B cell (primary cell): Measurements from ENCODE around the gene SLC35E1. TPM values are rescaled to one million over a fixed set of nuclear protein-coding genes. Genes with fewer than 3 reads are reported as not detected.
A peak's percentile ranks its signal among the peaks of the same experiment; 100 is the strongest.

ENCODE experiments used
- ATAC-seq: fragments of 200-7000 bp; cut with Tn5 transposase; one replicate; pipeline ENCODE4 v1.10.0; 2021; ENCODE audit warnings: low read depth, mild to moderate bottlenecking, moderate number of reproducible peaks, moderate library complexity
- CTCF ChIA-PET: fragments of 350-600 bp; sonication (Branson Sonifier 250); formaldehyde crosslinking; loops from one replicate; lab custom pipeline; 2021; ENCODE audit warnings: antibody characterized with exemption, inconsistent platforms; lab: Charles Lee
- POLR2A ChIA-PET: fragments of 350-600 bp; sonication (Branson Sonifier 250); formaldehyde crosslinking; loops from one replicate; lab custom pipeline; 2021; ENCODE audit warnings: antibody characterized with exemption; lab: Charles Lee
- DNase-seq: peaks from one replicate; pipeline ENCODE4 v3.0.0; 2013
- H2AFZ ChIP-seq: 2 replicates; pipeline ENCODE4 v1.6.1; 2012; ENCODE audit warnings: mild to moderate bottlenecking, low read depth, low read length; ENCODE audit not compliant: insufficient read depth, poor library complexity, severe bottlenecking
- H3K27ac ChIP-seq, 2 donors: 1 replicate in 1 of 2; 2 replicates in 1 of 2; pipeline ENCODE4 v1.5.1; 2012 to 2013; ENCODE audit warnings: low read length in 2 of 2, mild to moderate bottlenecking in 2 of 2, moderate library complexity in 1 of 2
- H3K27me3 ChIP-seq, 4 experiments: fragments of 200-600 bp in 1 of 4; sonication (generic) in 1 of 4; replicated peaks in 1 of 4; 1 replicate in 2 of 4; 2 replicates in 2 of 4; pipeline versions ENCODE4 v1.6.1 to v1.7.0; 2013 to 2016; ENCODE audit warnings: low read length in 3 of 4, mild to moderate bottlenecking in 2 of 4, mixed read lengths in 1 of 4, moderate library complexity in 1 of 4; ENCODE audit not compliant: insufficient read depth in 4 of 4, control insufficient read depth in 3 of 4; ENCODE audit errors: control extremely low read depth in 1 of 4
- H3K36me3 ChIP-seq, 2 experiments: replicated peaks in 1 of 2; 1 replicate in 1 of 2; 2 replicates in 1 of 2; pipeline versions ENCODE4 v1.6.1 to v1.7.1; 2013; ENCODE audit warnings: low read length in 1 of 2; ENCODE audit not compliant: insufficient read depth in 2 of 2, control insufficient read depth in 1 of 2; ENCODE audit errors: control extremely low read depth in 1 of 2, extremely low read depth in 1 of 2
- H3K4me1 ChIP-seq, 2 donors: fragments of 200-600 bp in 1 of 2; sonication (generic) in 1 of 2; 1 replicate in 1 of 2; 2 replicates in 1 of 2; pipeline versions ENCODE4 v1.5.1 to v1.6.1; 2013 to 2017; ENCODE audit warnings: low read length in 2 of 2; ENCODE audit not compliant: control insufficient read depth in 2 of 2, insufficient read depth in 2 of 2
- H3K4me2 ChIP-seq: replicated peaks from 2 replicates; pipeline ENCODE3; 2012; ENCODE audit warnings: mild to moderate bottlenecking, low read depth, low read length; ENCODE audit not compliant: poor library complexity, severe bottlenecking
- H3K4me3 ChIP-seq, 5 experiments: fragments of 200-600 bp in 1 of 5; sonication (generic) in 1 of 5; 1 replicate in 3 of 5; 2 replicates in 2 of 5; pipeline versions ENCODE4 v1.5.1 to v1.7.0; 2011 to 2016; ENCODE audit warnings: low read length in 4 of 5, mild to moderate bottlenecking in 4 of 5, low read depth in 2 of 5, control low read depth in 1 of 5, moderate library complexity in 1 of 5; ENCODE audit not compliant: insufficient read depth in 1 of 5; ENCODE audit errors: control extremely low read depth in 1 of 5, extremely low read depth in 1 of 5
- H3K79me2 ChIP-seq: fragments of 200-600 bp; sonication (generic); one replicate; pipeline ENCODE4 v1.6.0; 2016; ENCODE audit warnings: low read length; ENCODE audit not compliant: control insufficient read depth, insufficient read depth
- H3K9ac ChIP-seq: fragments of 200-600 bp; sonication (generic); 2 replicates; pipeline ENCODE4 v1.6.1; 2017; ENCODE audit warnings: mild to moderate bottlenecking, low read length, moderate library complexity
- H3K9me3 ChIP-seq, 3 donors: one replicate each; pipeline versions ENCODE4 v1.6.1 to v1.7.1; 2013; ENCODE audit warnings: low read length in 2 of 3; ENCODE audit not compliant: control insufficient read depth in 2 of 3, insufficient read depth in 1 of 3; ENCODE audit errors: control extremely low read depth in 1 of 3
- H4K20me1 ChIP-seq: 2 replicates; pipeline ENCODE4 v1.6.0; 2012; ENCODE audit warnings: mild to moderate bottlenecking, low read length; ENCODE audit not compliant: insufficient read depth, control insufficient read depth, poor library complexity, severe bottlenecking
- H3K27ac Mint-ChIP-seq: one replicate; pipeline ENCODE4 v1.8.0; 2021; ENCODE audit warnings: mixed read lengths
- H3K27me3 Mint-ChIP-seq: one replicate; pipeline ENCODE4 v1.8.0; 2021; ENCODE audit warnings: mixed read lengths
- H3K4me1 Mint-ChIP-seq: one replicate; pipeline ENCODE4 v1.8.0; 2021; ENCODE audit warnings: mixed read lengths
- H3K4me3 Mint-ChIP-seq: one replicate; pipeline ENCODE4 v1.8.0; 2021; ENCODE audit warnings: mixed read lengths
- H3K9me3 Mint-ChIP-seq: one replicate; pipeline ENCODE4 v1.8.0; 2022; ENCODE audit warnings: mixed read lengths; ENCODE audit not compliant: insufficient read depth
- CTCF ChIP-seq: fragments of 200-600 bp; IDR thresholded peaks from one replicate; pipeline ENCODE4 v1.8.0; 2022; ENCODE audit warnings: antibody characterized with exemption, mild to moderate bottlenecking
- EZH2 ChIP-seq: IDR thresholded peaks from 2 replicates; pipeline ENCODE4 v1.6.1; 2012; ENCODE audit warnings: borderline replicate concordance, low read depth, mild to moderate bottlenecking, moderate library complexity, low read length; ENCODE audit not compliant: insufficient read depth, poor library complexity, severe bottlenecking
- WGBS: methylation state at CpG from one replicate; pipeline ENCODE4 v1.1.5; 2013; ENCODE audit warnings: missing lambda C conversion rate; ENCODE audit not compliant: insufficient coverage; 5-methylcytosine and 5-hydroxymethylcytosine counted together
- intact Hi-C: fragments of 100-400 bp; cut with micrococcal nuclease; formaldehyde crosslinking; loops from one replicate; pipeline ENCODE4 v1.10.0; 2022
- polyA plus RNA-seq: library from polyadenylated mRNA; depleted of rRNA; stranded (reverse); fragments of >200 nt; gene quantifications from 2 replicates; pipeline ENCODE4 v1.2.3, GENCODE V29; 2012
- total RNA-seq, 2 donors: library from RNA; stranded (reverse); fragments of 120-200 nt in 1 of 2; gene quantifications; 1 replicate in 1 of 2; 2 replicates in 1 of 2; pipeline versions ENCODE4 v1.2.3 to v1.2.4, GENCODE V29; 2013 to 2022

Gene SLC35E1
- total and polyA plus RNA-seq, 2 donors (not counting 1 experiment from before 2014, with no cell fraction given) = 23.4 to 46.8 TPM

DNA sequence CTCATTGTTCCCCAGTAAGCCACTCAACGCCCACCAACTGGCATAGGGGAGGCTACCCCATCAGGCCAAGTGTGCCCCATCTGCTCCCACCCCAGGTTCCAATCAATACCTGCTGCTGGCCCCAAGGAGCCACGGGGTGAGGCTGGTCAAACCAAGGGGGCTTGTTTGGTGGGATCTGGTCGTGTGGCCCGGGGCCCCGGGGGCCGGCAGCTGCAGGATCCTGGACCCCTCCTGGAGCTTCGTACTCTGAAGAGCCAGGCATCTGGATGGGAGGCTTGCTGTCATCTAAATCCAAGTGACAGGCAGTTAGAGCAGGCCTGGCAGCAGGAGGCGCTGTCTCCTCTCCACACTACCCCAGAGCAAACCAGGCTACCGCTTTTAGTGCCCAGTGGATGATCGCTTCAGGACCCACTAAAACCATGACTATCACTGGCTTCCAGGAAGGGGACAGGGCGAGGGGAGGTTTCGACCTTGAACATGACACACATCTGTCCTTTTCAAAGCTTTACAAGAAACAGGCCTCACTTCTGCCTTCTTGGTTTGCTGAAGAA lies 44.2 kb downstream of the SLC35E1 start:
- no peak overlapping the region for H3K4me2 ChIP-seq
- ChIA-PET POLR2A (interaction anchor here (0.5 to 0.6 kb wide), 2 partner anchors 9 to 1436 kb away, joined by 6 to 7 read pairs; no protein-coding TSS in a partner anchor), CTCF (interaction anchor here (0.6 to 1.3 kb wide), 7 partner anchors 13 to 370 kb away, joined by 3 to 5 read pairs (median 3); partner anchors contain the start of gene SMIM7)
- H3K27ac ChIP-seq = no peak overlapping the region
- Mint-ChIP-seq H3K27ac (no peak overlapping the region), H3K9me3 (no peaks in the 10 kb centered on the region), H3K4me3 (no peak overlapping the region), H3K27me3 (no peaks in the 10 kb centered on the region), H3K4me1 (no peaks in the 10 kb centered on the region)
- no peaks in the 10 kb centered on the region for H3K9me3 ChIP-seq
- peaks cover 13% of the 10 kb centered on the region for H3K79me2 ChIP-seq
- no peaks in the 10 kb centered on the region for H3K27me3 ChIP-seq
- peak; percentile 53 for DNase-seq
- H2AFZ ChIP-seq = no peak overlapping the region
- TF ChIP-seq CTCF = peak; percentile 43
- no peak for TF ChIP-seq EZH2
- peaks cover 0 to 93% of the 10 kb centered on the region in 2 experiments for H3K36me3 ChIP-seq
- intact Hi-C loops = no loop called here
- H4K20me1 ChIP-seq = peaks cover 46% of the 10 kb centered on the region
- H3K4me3 ChIP-seq = no peak overlapping the region
- no peaks in the 10 kb centered on the region for H3K4me1 ChIP-seq
- 95% methylated on average over 10 of the region's 12 CpGs for WGBS
- ATAC-seq = peak; percentile 33
- no peak overlapping the region for H3K9ac ChIP-seq

DNA sequence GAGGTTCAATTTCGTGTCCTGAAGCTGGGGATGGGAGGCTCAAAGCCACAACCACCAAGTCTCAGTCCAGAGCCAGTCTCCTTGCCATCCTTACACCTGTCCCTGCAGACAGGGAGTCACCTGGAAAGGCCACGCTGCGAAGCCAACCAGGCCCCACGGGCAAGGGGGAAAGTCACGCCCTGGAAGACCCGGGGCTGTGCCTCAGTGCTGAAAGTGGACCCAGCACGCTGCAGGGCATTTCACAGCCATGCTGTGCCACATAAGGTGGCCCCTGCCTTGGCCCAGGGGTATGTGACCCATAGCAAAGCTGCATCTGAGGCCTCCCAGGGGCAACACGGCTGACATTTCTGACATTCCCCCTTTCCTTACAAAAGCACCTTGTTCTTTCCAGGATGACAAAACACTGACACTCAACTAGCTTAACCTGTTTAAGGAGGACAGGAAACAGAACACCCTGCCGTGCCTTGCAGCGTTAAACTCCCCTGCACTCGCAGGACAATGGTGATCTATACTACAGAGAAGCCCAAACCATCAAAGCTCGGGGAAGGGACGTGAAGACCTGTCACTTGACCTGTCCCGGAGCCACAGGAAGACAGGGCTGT lies 44.8 kb downstream of the SLC35E1 start:
- H3K27me3 Mint-ChIP-seq = no peaks in the 10 kb centered on the region
- peaks cover 0 to 93% of the 10 kb centered on the region in 2 experiments for H3K36me3 ChIP-seq
- ChIA-PET POLR2A (no interaction called here), CTCF (interaction anchor here (0.6 to 1.2 kb wide), 4 partner anchors 86 to 370 kb away, joined by 3 to 5 read pairs (median 3); partner anchors contain the start of gene SMIM7)
- H3K27ac Mint-ChIP-seq = no peak overlapping the region
- H2AFZ ChIP-seq = no peak overlapping the region
- no peaks in the 10 kb centered on the region for H3K27me3 ChIP-seq
- WGBS = 91% methylated on average over 14 of the region's 14 CpGs
- H4K20me1 ChIP-seq = peaks cover 40% of the 10 kb centered on the region
- H3K4me1 Mint-ChIP-seq = no peaks in the 10 kb centered on the region
- TF ChIP-seq CTCF = no peak
- TF ChIP-seq EZH2 = no peak
- H3K4me3 ChIP-seq = no peak overlapping the region
- H3K4me2 ChIP-seq = no peak overlapping the region
- no peak overlapping the region for H3K4me3 Mint-ChIP-seq
- no peaks in the 10 kb centered on the region for H3K9me3 ChIP-seq
- no peak overlapping the region for H3K9ac ChIP-seq
- no peak overlapping the region for H3K27ac ChIP-seq
- H3K9me3 Mint-ChIP-seq = no peaks in the 10 kb centered on the region
- intact Hi-C loops = no loop called here
- H3K79me2 ChIP-seq = peaks cover 13% of the 10 kb centered on the region
- no peak for ATAC-seq
- H3K4me1 ChIP-seq = no peaks in the 10 kb centered on the region
- no peak for DNase-seq
